AG04450 (cell line): Measurements from ENCODE around the gene PLIN3. TPM values are rescaled to one million over a fixed set of nuclear protein-coding genes. Genes with fewer than 3 reads are reported as not detected.
"Not testable (repeated sequence)": the region's sequence is repeated elsewhere in the genome, so short reads cannot be mapped to it uniquely, and the experiment has no call there.

Experiments used
- CTCF ChIA-PET: fragments of 300-600, 350-600 bp; formaldehyde crosslinking; extraction: SDS; loops from one replicate; lab custom pipeline; 2022; ENCODE audit warnings: antibody characterized with exemption, inconsistent platforms; lab: Charles Lee
- POLR2A ChIA-PET: fragments of 350-600 bp; formaldehyde crosslinking; extraction: SDS; loops from one replicate; lab custom pipeline; 2021; ENCODE audit warnings: antibody characterized with exemption, inconsistent platforms; lab: Yijun Ruan, JAX
- DNase-seq: peaks from one replicate; pipeline ENCODE4 v3.0.0-alpha.2; 2011; ENCODE audit warnings: low read depth, low spot score
- H3K27ac ChIP-seq: one replicate; pipeline ENCODE4 v1.5.1; 2012; ENCODE audit warnings: low read depth, low read length, control low read depth
- H3K27me3 ChIP-seq: one replicate; pipeline ENCODE4 v1.6.0; 2012; ENCODE audit warnings: low read length; ENCODE audit not compliant: control insufficient read depth, insufficient read depth
- H3K4me3 ChIP-seq: 2 replicates; pipeline ENCODE4 v1.5.1; 2011; ENCODE audit warnings: mild to moderate bottlenecking, low read depth, low read length, control low read depth
- H3K9me3 ChIP-seq: 2 replicates; pipeline ENCODE4 v1.5.1; 2012; ENCODE audit warnings: low read length; ENCODE audit not compliant: control insufficient read depth, insufficient read depth
- CTCF ChIP-seq: IDR thresholded peaks from 2 replicates; pipeline ENCODE4 v1.5.1; 2011; ENCODE audit warnings: low read depth, low read length, control low read depth, inconsistent platforms
- polyA plus RNA-seq: library from polyadenylated mRNA; depleted of rRNA; stranded (reverse); fragments of >200 nt; gene quantifications from 2 replicates; pipeline ENCODE4 v1.2.3, GENCODE V29; 2011

Gene PLIN3
- polyA plus RNA-seq, 1 experiment: 103 TPM

- Histone ChIP-seq H3K27me3 (no peaks in the 10 kb centered on the region), H3K4me3 (no peak overlapping the region), H3K27ac (no peak overlapping the region), H3K9me3 (no peaks in the 10 kb centered on the region; the same call in 1 of the 2 replicates)
- TF ChIP-seq CTCF: no peak
- DNase-seq: no peak
- CTCF ChIA-PET: no interaction called here
- POLR2A ChIA-PET: no interaction called here
These were observed 23.6 kb upstream of the PLIN3 start for GRCh38 chr19:4891066-4891465.

- H3K4me3 ChIP-seq: no peak overlapping the region
- H3K9me3 ChIP-seq: no peaks in the 10 kb centered on the region; the same call in 1 of the 2 replicates
- DNase-seq: no peak
- no peak for TF ChIP-seq CTCF
- no peak overlapping the region for H3K27ac ChIP-seq
- ChIA-PET CTCF (interaction anchor here (0.7 kb wide), 2 partner anchors 20 to 38 kb away, joined by 3 to 4 read pairs; no protein-coding TSS in a partner anchor), POLR2A (interaction anchor here (0.6 to 0.7 kb wide), 2 partner anchors 23 to 48 kb away, joined by 3 to 4 read pairs; no protein-coding TSS in a partner anchor)
- H3K27me3 ChIP-seq: no peaks in the 10 kb centered on the region
These were observed 21.8 kb upstream of the PLIN3 start for GRCh38 chr19:4889034-4889815.

GRCh38 chr19:4887803-4888202, 20.3 kb upstream of the PLIN3 start:
- DNase-seq, H3K27ac ChIP-seq, POLR2A ChIA-PET, CTCF ChIA-PET, H3K27me3 ChIP-seq, H3K4me3 ChIP-seq, H3K9me3 ChIP-seq: not testable (repeated sequence)

- H3K27ac ChIP-seq, H3K27me3 ChIP-seq, H3K9me3 ChIP-seq, CTCF ChIA-PET, DNase-seq, H3K4me3 ChIP-seq: not testable (repeated sequence)
- POLR2A ChIA-PET: interaction anchor here (0.6 kb wide), 1 partner anchor 199 kb away, joined by 5 read pairs; no protein-coding TSS in a partner anchor
These were observed 17.5 kb upstream of the PLIN3 start for GRCh38 chr19:4884993-4885392.

- H3K27me3 ChIP-seq, DNase-seq, H3K9me3 ChIP-seq, H3K4me3 ChIP-seq, H3K27ac ChIP-seq: not testable (repeated sequence)
- POLR2A ChIA-PET: interaction anchor here (0.7 kb wide), 1 partner anchor 86 kb away, joined by 6 read pairs; the partner anchor contains the start of gene KDM4B
- CTCF ChIA-PET: interaction anchor here (0.7 kb wide), 1 partner anchor 59 kb away, joined by 3 read pairs; no protein-coding TSS in a partner anchor
These were observed 15.4 kb upstream of the PLIN3 start for GRCh38 chr19:4882874-4883273.

- TF ChIP-seq CTCF: no peak
- Histone ChIP-seq H3K27ac (no peak overlapping the region), H3K9me3 (no peaks in the 10 kb centered on the region; the same call in 1 of the 2 replicates), H3K4me3 (no peak overlapping the region), H3K27me3 (no peaks in the 10 kb centered on the region)
- ChIA-PET CTCF (interaction anchor here (0.5 kb wide), 1 partner anchor 32 kb away, joined by 3 read pairs; no protein-coding TSS in a partner anchor), POLR2A (no interaction called here)
- no peak for DNase-seq
These were observed 11.6 kb upstream of the PLIN3 start for GRCh38 chr19:4879041-4879440.
